ENCODE data around the gene SERINC5.

The SERINC5 gene

GRCh38 chr5:80291761-80292160 lies 35.9 kb upstream of the SERINC5 start:
- Histone ChIP-seq H3K27me3 (ENCODE audit: insufficient read depth, poor library complexity, severe bottlenecking) (no peaks in the 10 kb centered on the region), H3K27ac (replicated peaks) (no peak overlapping the region), H3K4me3 (replicated peaks; ENCODE audit: insufficient read depth, low read length) (no peak overlapping the region)
- no peak for DNase-seq (ENCODE audit: low read depth in 1 of 2, low spot score in 1 of 2)
- TF ChIP-seq POLR2AphosphoS5 (IDR thresholded peaks at IDR 0.05; ENCODE audit: low read depth) (no peak), GABPA (IDR thresholded peaks at IDR 0.05; ENCODE audit: low read depth) (no peak), REST (IDR thresholded peaks at IDR 0.05; ENCODE audit: insufficient replicate concordance, low read depth) (no peak), SPI1 (IDR thresholded peaks at IDR 0.05; ENCODE audit: borderline replicate concordance, low read depth) (no peak)
- TF ChIP-seq, protein P1, sequence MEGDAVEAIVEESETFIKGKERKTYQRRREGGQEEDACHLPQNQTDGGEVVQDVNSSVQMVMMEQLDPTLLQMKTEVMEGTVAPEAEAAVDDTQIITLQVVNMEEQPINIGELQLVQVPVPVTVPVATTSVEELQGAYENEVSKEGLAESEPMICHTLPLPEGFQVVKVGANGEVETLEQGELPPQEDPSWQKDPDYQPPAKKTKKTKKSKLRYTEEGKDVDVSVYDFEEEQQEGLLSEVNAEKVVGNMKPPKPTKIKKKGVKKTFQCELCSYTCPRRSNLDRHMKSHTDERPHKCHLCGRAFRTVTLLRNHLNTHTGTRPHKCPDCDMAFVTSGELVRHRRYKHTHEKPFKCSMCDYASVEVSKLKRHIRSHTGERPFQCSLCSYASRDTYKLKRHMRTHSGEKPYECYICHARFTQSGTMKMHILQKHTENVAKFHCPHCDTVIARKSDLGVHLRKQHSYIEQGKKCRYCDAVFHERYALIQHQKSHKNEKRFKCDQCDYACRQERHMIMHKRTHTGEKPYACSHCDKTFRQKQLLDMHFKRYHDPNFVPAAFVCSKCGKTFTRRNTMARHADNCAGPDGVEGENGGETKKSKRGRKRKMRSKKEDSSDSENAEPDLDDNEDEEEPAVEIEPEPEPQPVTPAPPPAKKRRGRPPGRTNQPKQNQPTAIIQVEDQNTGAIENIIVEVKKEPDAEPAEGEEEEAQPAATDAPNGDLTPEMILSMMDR (IDR thresholded peaks at IDR 0.05; ENCODE audit: insufficient read depth, low read length), result no peak

GRCh38 chr5:80289320-80289719 lies 33.5 kb upstream of the SERINC5 start:
- TF ChIP-seq SPI1 (IDR thresholded peaks at IDR 0.05; ENCODE audit: borderline replicate concordance, low read depth) (no peak), POLR2AphosphoS5 (IDR thresholded peaks at IDR 0.05; ENCODE audit: low read depth) (no peak), GABPA (IDR thresholded peaks at IDR 0.05; ENCODE audit: low read depth) (no peak), REST (IDR thresholded peaks at IDR 0.05; ENCODE audit: insufficient replicate concordance, low read depth) (no peak)
- TF ChIP-seq, protein P1 (IDR thresholded peaks at IDR 0.05; ENCODE audit: insufficient read depth, low read length), result no peak
- no peak for DNase-seq (ENCODE audit: low read depth in 1 of 2, low spot score in 1 of 2)
- H3K4me3 ChIP-seq (replicated peaks; ENCODE audit: insufficient read depth, low read length), result no peak overlapping the region
- H3K27ac ChIP-seq (replicated peaks), result no peak overlapping the region
- no peaks in the 10 kb centered on the region for H3K27me3 ChIP-seq (ENCODE audit: insufficient read depth, poor library complexity, severe bottlenecking)

- TF ChIP-seq, protein P1 (IDR thresholded peaks at IDR 0.05; ENCODE audit: insufficient read depth, low read length), result no peak
- TF ChIP-seq GABPA (IDR thresholded peaks at IDR 0.05; ENCODE audit: low read depth) (no peak), SPI1 (IDR thresholded peaks at IDR 0.05; ENCODE audit: borderline replicate concordance, low read depth) (no peak), POLR2AphosphoS5 (IDR thresholded peaks at IDR 0.05; ENCODE audit: low read depth) (no peak), REST (IDR thresholded peaks at IDR 0.05; ENCODE audit: insufficient replicate concordance, low read depth) (no peak)
- Histone ChIP-seq H3K27ac (replicated peaks) (no peak overlapping the region), H3K4me3 (replicated peaks; ENCODE audit: insufficient read depth, low read length) (no peak overlapping the region), H3K27me3 (ENCODE audit: insufficient read depth, poor library complexity, severe bottlenecking) (no peaks in the 10 kb centered on the region)
- DNase-seq (ENCODE audit: low read depth in 1 of 2, low spot score in 1 of 2), result no peak
Observed at GRCh38 chr5:80288177-80288576, 32.3 kb upstream of the SERINC5 start.
